Central memory CD8-positive, alpha-beta T cell (primary cell): ENCODE data around the gene CACNA2D3.

ENCODE experiments used
- ATAC-seq: fragments of 150-1000 bp; cut with Tn5 transposase; replicated peaks from 2 replicates; pipeline ENCODE4 v1.10.0; 2022; ENCODE audit warnings: mild to moderate bottlenecking, moderate FRiP score, moderate number of reproducible peaks; ENCODE audit not compliant: poor library complexity, severe bottlenecking; ENCODE audit errors: extremely low read depth
- DNase-seq, 2 donors: peaks; one replicate each; pipeline ENCODE4 v3.0.0; 2021; ENCODE audit warnings: low spot score in 2 of 2
- H3K27ac Mint-ChIP-seq: one replicate; pipeline ENCODE4 v1.8.0; 2022; ENCODE audit warnings: low read depth, mild to moderate bottlenecking, moderate library complexity, mixed read lengths
- H3K27me3 Mint-ChIP-seq: one replicate; pipeline ENCODE4 v1.8.0; 2022; ENCODE audit warnings: mixed read lengths
- H3K36me3 Mint-ChIP-seq: one replicate; pipeline ENCODE4 v1.8.0; 2022; ENCODE audit warnings: mild to moderate bottlenecking, moderate library complexity, mixed read lengths; ENCODE audit not compliant: insufficient read depth
- H3K4me1 Mint-ChIP-seq: one replicate; pipeline ENCODE4 v1.8.0; 2022; ENCODE audit warnings: mixed read lengths
- H3K4me3 Mint-ChIP-seq: one replicate; pipeline ENCODE4 v1.8.0; 2022; ENCODE audit warnings: mild to moderate bottlenecking, moderate library complexity, mixed read lengths
- H3K9me3 Mint-ChIP-seq: one replicate; pipeline ENCODE4 v1.8.0; 2022; ENCODE audit warnings: mixed read lengths

Gene CACNA2D3

GRCh38 chr3:54759166-54759565 lies 636.8 kb downstream of the CACNA2D3 start:
- Mint-ChIP-seq H3K27ac (no peak overlapping the region), H3K4me1 (no peaks in the 10 kb centered on the region), H3K9me3 (peaks cover 7% of the 10 kb centered on the region), H3K36me3 (no peaks in the 10 kb centered on the region), H3K27me3 (no peaks in the 10 kb centered on the region), H3K4me3 (no peak overlapping the region)
- ATAC-seq (no peak), DNase-seq (no peak)

GRCh38 chr3:54760201-54760600 lies 637.8 kb downstream of the CACNA2D3 start:
- DNase-seq (no peak), ATAC-seq (no peak)
- Mint-ChIP-seq H3K27ac (no peak overlapping the region), H3K9me3 (no peaks in the 10 kb centered on the region), H3K27me3 (no peaks in the 10 kb centered on the region), H3K36me3 (no peaks in the 10 kb centered on the region), H3K4me1 (no peaks in the 10 kb centered on the region), H3K4me3 (no peak overlapping the region)

- no peaks in the 10 kb centered on the region for H3K36me3 Mint-ChIP-seq
- H3K4me1 Mint-ChIP-seq = no peaks in the 10 kb centered on the region
- no peak for DNase-seq
- no peak for ATAC-seq
- H3K27ac Mint-ChIP-seq = no peak overlapping the region
- H3K4me3 Mint-ChIP-seq = no peak overlapping the region
- H3K27me3 Mint-ChIP-seq = no peaks in the 10 kb centered on the region
- H3K9me3 Mint-ChIP-seq = no peaks in the 10 kb centered on the region
These were observed 639.3 kb downstream of the CACNA2D3 start for GRCh38 chr3:54761637-54762036.

GRCh38 chr3:54764911-54765310 lies 642.6 kb downstream of the CACNA2D3 start:
- Mint-ChIP-seq H3K27ac (no peak overlapping the region), H3K4me1 (no peaks in the 10 kb centered on the region), H3K9me3 (no peaks in the 10 kb centered on the region), H3K27me3 (no peaks in the 10 kb centered on the region), H3K4me3 (no peak overlapping the region), H3K36me3 (no peaks in the 10 kb centered on the region)
- ATAC-seq = no peak
- DNase-seq = no peak

- DNase-seq = no peak
- no peak overlapping the region for H3K4me3 Mint-ChIP-seq
- peaks cover 2% of the 10 kb centered on the region for H3K36me3 Mint-ChIP-seq
- no peak for ATAC-seq
- H3K27me3 Mint-ChIP-seq = no peaks in the 10 kb centered on the region
- no peaks in the 10 kb centered on the region for H3K9me3 Mint-ChIP-seq
- no peak overlapping the region for H3K27ac Mint-ChIP-seq
- H3K4me1 Mint-ChIP-seq = no peaks in the 10 kb centered on the region
These were observed 648.7 kb downstream of the CACNA2D3 start for GRCh38 chr3:54771050-54771449.

GRCh38 chr3:54772051-54772450 lies 649.7 kb downstream of the CACNA2D3 start:
- no peak for ATAC-seq
- Mint-ChIP-seq H3K4me1 (no peaks in the 10 kb centered on the region), H3K36me3 (peaks cover 2% of the 10 kb centered on the region), H3K27me3 (no peaks in the 10 kb centered on the region), H3K9me3 (no peaks in the 10 kb centered on the region), H3K27ac (no peak overlapping the region), H3K4me3 (no peak overlapping the region)
- DNase-seq = no peak

GRCh38 chr3:54772746-54773145 lies 650.4 kb downstream of the CACNA2D3 start:
- H3K27ac Mint-ChIP-seq = no peak overlapping the region
- no peaks in the 10 kb centered on the region for H3K9me3 Mint-ChIP-seq
- H3K4me1 Mint-ChIP-seq = no peaks in the 10 kb centered on the region
- H3K27me3 Mint-ChIP-seq = no peaks in the 10 kb centered on the region
- no peak overlapping the region for H3K4me3 Mint-ChIP-seq
- DNase-seq = no peak
- ATAC-seq = no peak
- H3K36me3 Mint-ChIP-seq = peaks cover 4% of the 10 kb centered on the region

- Mint-ChIP-seq H3K4me3 (no peak overlapping the region), H3K9me3 (no peaks in the 10 kb centered on the region), H3K27me3 (no peaks in the 10 kb centered on the region), H3K4me1 (no peaks in the 10 kb centered on the region), H3K27ac (no peak overlapping the region), H3K36me3 (peaks cover 4% of the 10 kb centered on the region)
- no peak for ATAC-seq
- DNase-seq = no peak
These were observed 650.9 kb downstream of the CACNA2D3 start for GRCh38 chr3:54773271-54773670.

GRCh38 chr3:54776601-54777000 lies 654.2 kb downstream of the CACNA2D3 start:
- Mint-ChIP-seq H3K27me3 (no peaks in the 10 kb centered on the region), H3K27ac (no peak overlapping the region), H3K4me3 (no peak overlapping the region), H3K36me3 (peaks cover 4% of the 10 kb centered on the region), H3K4me1 (no peaks in the 10 kb centered on the region), H3K9me3 (peaks cover 6% of the 10 kb centered on the region)
- DNase-seq = no peak
- no peak for ATAC-seq

- peaks cover 6% of the 10 kb centered on the region for H3K9me3 Mint-ChIP-seq
- no peak overlapping the region for H3K4me3 Mint-ChIP-seq
- no peaks in the 10 kb centered on the region for H3K27me3 Mint-ChIP-seq
- peaks cover 2% of the 10 kb centered on the region for H3K36me3 Mint-ChIP-seq
- no peaks in the 10 kb centered on the region for H3K4me1 Mint-ChIP-seq
- DNase-seq = no peak
- H3K27ac Mint-ChIP-seq = no peak overlapping the region
- no peak for ATAC-seq
These were observed 654.8 kb downstream of the CACNA2D3 start for GRCh38 chr3:54777141-54777540.

- no peak for DNase-seq
- H3K4me3 Mint-ChIP-seq = no peak overlapping the region
- no peaks in the 10 kb centered on the region for H3K4me1 Mint-ChIP-seq
- H3K27me3 Mint-ChIP-seq = no peaks in the 10 kb centered on the region
- peaks cover 6% of the 10 kb centered on the region for H3K9me3 Mint-ChIP-seq
- H3K36me3 Mint-ChIP-seq = peaks cover 2% of the 10 kb centered on the region
- H3K27ac Mint-ChIP-seq = no peak overlapping the region
- no peak for ATAC-seq
These were observed 658.0 kb downstream of the CACNA2D3 start for GRCh38 chr3:54780336-54780735.

GRCh38 chr3:54781728-54782127 lies 659.4 kb downstream of the CACNA2D3 start:
- Mint-ChIP-seq H3K27ac (no peak overlapping the region), H3K27me3 (no peaks in the 10 kb centered on the region), H3K9me3 (peaks cover 6% of the 10 kb centered on the region), H3K4me3 (no peak overlapping the region), H3K36me3 (peaks cover 2% of the 10 kb centered on the region), H3K4me1 (no peaks in the 10 kb centered on the region)
- no peak for ATAC-seq
- no peak for DNase-seq

GRCh38 chr3:54783611-54784010 lies 661.3 kb downstream of the CACNA2D3 start:
- Mint-ChIP-seq H3K27ac (no peak overlapping the region), H3K4me1 (no peaks in the 10 kb centered on the region), H3K27me3 (no peaks in the 10 kb centered on the region), H3K9me3 (peaks cover 6% of the 10 kb centered on the region), H3K4me3 (no peak overlapping the region), H3K36me3 (no peaks in the 10 kb centered on the region)
- DNase-seq (no peak), ATAC-seq (no peak)

GRCh38 chr3:54784021-54784420 lies 661.7 kb downstream of the CACNA2D3 start:
- Mint-ChIP-seq H3K9me3 (peaks cover 6% of the 10 kb centered on the region), H3K27ac (no peak overlapping the region), H3K27me3 (no peaks in the 10 kb centered on the region), H3K4me3 (no peak overlapping the region), H3K36me3 (no peaks in the 10 kb centered on the region), H3K4me1 (no peaks in the 10 kb centered on the region)
- ATAC-seq = no peak
- DNase-seq = no peak
